HCT116 (cell line): ENCODE results near the gene SDE2.

Experiments
- POLR2A ChIP-seq: IDR thresholded peaks from 2 replicates; pipeline ENCODE4 v1.7.0; 2011; ENCODE audit warnings: borderline replicate concordance; ENCODE audit not compliant: insufficient read depth, insufficient read length; ENCODE audit errors: extremely low read depth
- YY1 ChIP-seq: IDR thresholded peaks from 2 replicates; pipeline ENCODE4 v1.6.1; 2011; ENCODE audit warnings: low read length, low read depth, moderate library complexity, mild to moderate bottlenecking; ENCODE audit not compliant: insufficient replicate concordance; ENCODE audit errors: extremely low read depth
- TF ChIP-seq, protein P1 (sequence below), 3 experiments: fragments of 200-600 bp in 1 of 3; sonication (generic) in 1 of 3; IDR thresholded peaks in 2 of 3; conservative IDR thresholded peaks in 1 of 3; 2 replicates each; pipeline ENCODE4 v1.5.1; 2012 to 2017; ENCODE audit warnings: low read depth in 2 of 3, low read length in 2 of 3, antibody characterized with exemption in 1 of 3, borderline replicate concordance in 1 of 3, control low read depth in 1 of 3, mild to moderate bottlenecking in 1 of 3, mixed read lengths in 1 of 3, mixed run types in 1 of 3, moderate library complexity in 1 of 3; ENCODE audit not compliant: insufficient read depth in 1 of 3
- TF ChIP-seq, protein P2 (sequence below): IDR thresholded peaks from 2 replicates; pipeline ENCODE4 v1.6.1; 2012
- TF ChIP-seq, protein P3 (sequence below): IDR thresholded peaks from 2 replicates; pipeline ENCODE4 v1.6.1; 2012; ENCODE audit warnings: low read depth

DNA sequence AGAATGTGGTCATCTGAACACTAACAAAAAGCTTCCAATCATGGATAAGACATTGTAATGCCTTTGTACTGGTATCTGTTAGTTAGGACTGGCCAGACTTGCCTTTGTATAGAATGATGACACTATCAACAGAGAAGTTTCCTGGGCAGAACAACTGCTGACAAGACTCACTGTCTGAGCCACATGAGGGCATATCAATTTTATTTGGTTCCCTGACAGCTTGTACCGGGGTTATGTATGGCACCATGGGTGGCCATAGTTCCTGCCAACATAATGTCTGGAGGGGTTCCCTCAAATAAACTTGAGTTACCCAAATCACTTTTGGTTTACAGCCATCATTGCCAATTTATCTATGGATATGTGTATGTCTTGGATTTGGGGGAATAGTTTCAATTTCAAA, 49.7 kb upstream of the SDE2 start:
- no peak for TF ChIP-seq POLR2A
- TF ChIP-seq, protein P1, sequence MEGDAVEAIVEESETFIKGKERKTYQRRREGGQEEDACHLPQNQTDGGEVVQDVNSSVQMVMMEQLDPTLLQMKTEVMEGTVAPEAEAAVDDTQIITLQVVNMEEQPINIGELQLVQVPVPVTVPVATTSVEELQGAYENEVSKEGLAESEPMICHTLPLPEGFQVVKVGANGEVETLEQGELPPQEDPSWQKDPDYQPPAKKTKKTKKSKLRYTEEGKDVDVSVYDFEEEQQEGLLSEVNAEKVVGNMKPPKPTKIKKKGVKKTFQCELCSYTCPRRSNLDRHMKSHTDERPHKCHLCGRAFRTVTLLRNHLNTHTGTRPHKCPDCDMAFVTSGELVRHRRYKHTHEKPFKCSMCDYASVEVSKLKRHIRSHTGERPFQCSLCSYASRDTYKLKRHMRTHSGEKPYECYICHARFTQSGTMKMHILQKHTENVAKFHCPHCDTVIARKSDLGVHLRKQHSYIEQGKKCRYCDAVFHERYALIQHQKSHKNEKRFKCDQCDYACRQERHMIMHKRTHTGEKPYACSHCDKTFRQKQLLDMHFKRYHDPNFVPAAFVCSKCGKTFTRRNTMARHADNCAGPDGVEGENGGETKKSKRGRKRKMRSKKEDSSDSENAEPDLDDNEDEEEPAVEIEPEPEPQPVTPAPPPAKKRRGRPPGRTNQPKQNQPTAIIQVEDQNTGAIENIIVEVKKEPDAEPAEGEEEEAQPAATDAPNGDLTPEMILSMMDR (IDR thresholded peaks at IDR 0.05 in 2 of 3, conservative IDR thresholded peaks at IDR 0.05 in 1 of 3; ENCODE audit: borderline replicate concordance in 1 of 3, insufficient read depth in 1 of 3, low read depth in 2 of 3, low read length in 2 of 3): no peak
- TF ChIP-seq, protein P2, sequence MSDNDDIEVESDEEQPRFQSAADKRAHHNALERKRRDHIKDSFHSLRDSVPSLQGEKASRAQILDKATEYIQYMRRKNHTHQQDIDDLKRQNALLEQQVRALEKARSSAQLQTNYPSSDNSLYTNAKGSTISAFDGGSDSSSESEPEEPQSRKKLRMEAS: no peak
- TF ChIP-seq YY1: no peak
- TF ChIP-seq, protein P3, sequence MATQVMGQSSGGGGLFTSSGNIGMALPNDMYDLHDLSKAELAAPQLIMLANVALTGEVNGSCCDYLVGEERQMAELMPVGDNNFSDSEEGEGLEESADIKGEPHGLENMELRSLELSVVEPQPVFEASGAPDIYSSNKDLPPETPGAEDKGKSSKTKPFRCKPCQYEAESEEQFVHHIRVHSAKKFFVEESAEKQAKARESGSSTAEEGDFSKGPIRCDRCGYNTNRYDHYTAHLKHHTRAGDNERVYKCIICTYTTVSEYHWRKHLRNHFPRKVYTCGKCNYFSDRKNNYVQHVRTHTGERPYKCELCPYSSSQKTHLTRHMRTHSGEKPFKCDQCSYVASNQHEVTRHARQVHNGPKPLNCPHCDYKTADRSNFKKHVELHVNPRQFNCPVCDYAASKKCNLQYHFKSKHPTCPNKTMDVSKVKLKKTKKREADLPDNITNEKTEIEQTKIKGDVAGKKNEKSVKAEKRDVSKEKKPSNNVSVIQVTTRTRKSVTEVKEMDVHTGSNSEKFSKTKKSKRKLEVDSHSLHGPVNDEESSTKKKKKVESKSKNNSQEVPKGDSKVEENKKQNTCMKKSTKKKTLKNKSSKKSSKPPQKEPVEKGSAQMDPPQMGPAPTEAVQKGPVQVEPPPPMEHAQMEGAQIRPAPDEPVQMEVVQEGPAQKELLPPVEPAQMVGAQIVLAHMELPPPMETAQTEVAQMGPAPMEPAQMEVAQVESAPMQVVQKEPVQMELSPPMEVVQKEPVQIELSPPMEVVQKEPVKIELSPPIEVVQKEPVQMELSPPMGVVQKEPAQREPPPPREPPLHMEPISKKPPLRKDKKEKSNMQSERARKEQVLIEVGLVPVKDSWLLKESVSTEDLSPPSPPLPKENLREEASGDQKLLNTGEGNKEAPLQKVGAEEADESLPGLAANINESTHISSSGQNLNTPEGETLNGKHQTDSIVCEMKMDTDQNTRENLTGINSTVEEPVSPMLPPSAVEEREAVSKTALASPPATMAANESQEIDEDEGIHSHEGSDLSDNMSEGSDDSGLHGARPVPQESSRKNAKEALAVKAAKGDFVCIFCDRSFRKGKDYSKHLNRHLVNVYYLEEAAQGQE: no peak
